HG03066 (cell line): ENCODE measurements around the gene PIH1D1.

Experiments
- ATAC-seq: cut with Tn5 transposase; IDR thresholded peaks from one replicate; pipeline ENCODE4 v1.9.1; 2021; ENCODE audit warnings: low read depth; ENCODE audit not compliant: unreplicated experiment

The PIH1D1 gene

GRCh38 chr19:49436381-49437017, 15.1 kb downstream of the PIH1D1 start:
- ATAC-seq = no peak

- ATAC-seq = no peak
Measured at GRCh38 chr19:49435670-49436069, 15.9 kb downstream of the PIH1D1 start.

GRCh38 chr19:49434907-49435583, 16.6 kb downstream of the PIH1D1 start:
- ATAC-seq = no peak

GRCh38 chr19:49433240-49433901, 18.2 kb downstream of the PIH1D1 start:
- ATAC-seq = no peak

GRCh38 chr19:49432141-49433073, 19.2 kb downstream of the PIH1D1 start:
- no peak for ATAC-seq

- no peak for ATAC-seq
Measured at GRCh38 chr19:49431330-49431749, 20.3 kb downstream of the PIH1D1 start.

- no peak for ATAC-seq
Measured at GRCh38 chr19:49430678-49431329, 20.8 kb downstream of the PIH1D1 start.

- ATAC-seq = no peak
Measured at GRCh38 chr19:49430172-49430677, 21.4 kb downstream of the PIH1D1 start.

- ATAC-seq = no peak
Measured at GRCh38 chr19:49428547-49429451, 22.8 kb downstream of the PIH1D1 start.

- ATAC-seq = no peak
Measured at GRCh38 chr19:49427855-49428546, 23.6 kb downstream of the PIH1D1 start.

GRCh38 chr19:49427339-49427738, 24.3 kb downstream of the PIH1D1 start:
- no peak for ATAC-seq

GRCh38 chr19:49425922-49426592, 25.6 kb downstream of the PIH1D1 start:
- no peak for ATAC-seq

- no peak for ATAC-seq
Measured at GRCh38 chr19:49425178-49425577, 26.4 kb downstream of the PIH1D1 start, which contains the start of gene GFY. Gene GFY (plus strand): TSS chr19:49425388. CDS start chr19:49426431, 1,043 bp downstream.

GRCh38 chr19:49423985-49424303, 27.7 kb downstream of the PIH1D1 start:
- no peak for ATAC-seq

GRCh38 chr19:49423071-49423984, 28.3 kb downstream of the PIH1D1 start, which contains the start of gene PTH2:
Gene PTH2 (minus strand): TSS chr19:49423441. CDS start chr19:49423339, 102 bp downstream.
- no peak for ATAC-seq

- ATAC-seq = no peak
Measured at GRCh38 chr19:49422407-49423070, 29.1 kb downstream of the PIH1D1 start.
